ENCODE data around the gene FRMD3. TPM values are rescaled to one million over a fixed set of nuclear protein-coding genes. Genes with fewer than 3 reads are reported as not detected.

Gene FRMD3
- total RNA-seq, 1 donor from 2014 or later = 0.59 TPM

DNA sequence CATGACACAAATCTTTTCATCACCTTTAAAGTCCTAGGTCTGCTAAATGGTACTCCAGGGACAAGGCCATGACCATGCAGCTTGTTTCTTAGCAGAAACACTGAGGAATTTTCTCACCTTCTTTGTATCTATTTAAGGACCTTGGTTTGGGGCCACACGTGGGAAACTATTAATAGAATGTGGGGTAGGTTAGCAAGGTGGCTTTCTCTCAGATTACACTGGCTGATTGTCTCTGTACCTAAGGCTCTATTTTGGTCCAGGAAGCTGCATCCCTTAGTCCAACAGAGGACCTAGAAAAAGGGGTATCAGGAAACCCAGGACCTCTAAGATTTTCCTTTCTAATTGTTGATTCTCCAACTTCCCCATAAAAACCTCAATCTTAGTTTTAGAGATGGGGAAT, 36.3 kb upstream of the FRMD3 start:
- no peak for DNase-seq (ENCODE audit: low spot score)
- no peaks in the 10 kb centered on the region for H3K9me3 Mint-ChIP-seq (ENCODE audit: unreplicated experiment)
- no peaks in the 10 kb centered on the region for H3K27me3 Mint-ChIP-seq (ENCODE audit: unreplicated experiment)

GRCh38 chr9:83572524-83572923, 34.3 kb upstream of the FRMD3 start:
- Mint-ChIP-seq H3K4me1 (ENCODE audit: unreplicated experiment) (peaks cover 2% of the 10 kb centered on the region), H3K27me3 (ENCODE audit: unreplicated experiment) (peaks cover 4% of the 10 kb centered on the region), H3K9me3 (ENCODE audit: unreplicated experiment) (no peaks in the 10 kb centered on the region), H3K4me3 (ENCODE audit: unreplicated experiment) (no peak overlapping the region), H3K36me3 (ENCODE audit: low read depth, unreplicated experiment) (no peaks in the 10 kb centered on the region), H3K27ac (ENCODE audit: unreplicated experiment) (no peak overlapping the region)
- DNase-seq (ENCODE audit: low spot score) = no peak
- TF ChIP-seq, protein P1, sequence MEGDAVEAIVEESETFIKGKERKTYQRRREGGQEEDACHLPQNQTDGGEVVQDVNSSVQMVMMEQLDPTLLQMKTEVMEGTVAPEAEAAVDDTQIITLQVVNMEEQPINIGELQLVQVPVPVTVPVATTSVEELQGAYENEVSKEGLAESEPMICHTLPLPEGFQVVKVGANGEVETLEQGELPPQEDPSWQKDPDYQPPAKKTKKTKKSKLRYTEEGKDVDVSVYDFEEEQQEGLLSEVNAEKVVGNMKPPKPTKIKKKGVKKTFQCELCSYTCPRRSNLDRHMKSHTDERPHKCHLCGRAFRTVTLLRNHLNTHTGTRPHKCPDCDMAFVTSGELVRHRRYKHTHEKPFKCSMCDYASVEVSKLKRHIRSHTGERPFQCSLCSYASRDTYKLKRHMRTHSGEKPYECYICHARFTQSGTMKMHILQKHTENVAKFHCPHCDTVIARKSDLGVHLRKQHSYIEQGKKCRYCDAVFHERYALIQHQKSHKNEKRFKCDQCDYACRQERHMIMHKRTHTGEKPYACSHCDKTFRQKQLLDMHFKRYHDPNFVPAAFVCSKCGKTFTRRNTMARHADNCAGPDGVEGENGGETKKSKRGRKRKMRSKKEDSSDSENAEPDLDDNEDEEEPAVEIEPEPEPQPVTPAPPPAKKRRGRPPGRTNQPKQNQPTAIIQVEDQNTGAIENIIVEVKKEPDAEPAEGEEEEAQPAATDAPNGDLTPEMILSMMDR (IDR thresholded peaks at IDR 0.05; ENCODE audit: unreplicated experiment) = no peak

More for the DNA sequence above, 36.3 kb upstream of the FRMD3 start:
- Mint-ChIP-seq H3K36me3 (ENCODE audit: low read depth, unreplicated experiment) (no peaks in the 10 kb centered on the region), H3K27ac (ENCODE audit: unreplicated experiment) (no peak overlapping the region), H3K4me3 (ENCODE audit: unreplicated experiment) (no peak overlapping the region), H3K4me1 (ENCODE audit: unreplicated experiment) (no peaks in the 10 kb centered on the region)
- TF ChIP-seq, protein P1 (IDR thresholded peaks at IDR 0.05; ENCODE audit: unreplicated experiment) = no peak

GRCh38 chr9:83570359-83570758, 32.2 kb upstream of the FRMD3 start:
- TF ChIP-seq, protein P1 (IDR thresholded peaks at IDR 0.05; ENCODE audit: unreplicated experiment) = no peak
- no peak overlapping the region for H3K27ac Mint-ChIP-seq (ENCODE audit: unreplicated experiment)
- H3K27me3 Mint-ChIP-seq (ENCODE audit: unreplicated experiment) = peaks cover 4% of the 10 kb centered on the region

DNA sequence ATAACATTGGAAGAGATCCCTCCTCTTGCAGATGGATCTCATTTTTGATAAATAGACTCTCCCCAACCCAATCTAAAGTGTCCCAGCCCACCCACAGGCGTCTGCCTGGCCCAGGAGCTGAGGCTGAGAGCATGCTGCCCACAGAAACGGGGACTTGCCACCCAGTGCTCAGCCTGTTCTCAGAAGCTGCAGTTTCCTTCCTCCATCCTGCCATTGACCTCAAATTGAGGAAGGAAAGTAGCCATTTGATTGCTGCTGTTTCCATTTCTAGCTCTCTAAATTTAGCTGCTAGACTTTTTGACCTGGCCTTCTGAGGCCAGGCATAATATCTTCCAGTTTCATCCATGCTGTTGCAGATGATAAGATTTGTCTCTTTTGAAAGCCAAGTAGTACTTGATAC, 31.1 kb upstream of the FRMD3 start:
- no peak overlapping the region for H3K4me3 Mint-ChIP-seq (ENCODE audit: unreplicated experiment)
- H3K27ac Mint-ChIP-seq (ENCODE audit: unreplicated experiment) = no peak overlapping the region
- peaks cover 6% of the 10 kb centered on the region for H3K9me3 Mint-ChIP-seq (ENCODE audit: unreplicated experiment)
- DNase-seq (ENCODE audit: low spot score) = no peak
- H3K27me3 Mint-ChIP-seq (ENCODE audit: unreplicated experiment) = peaks cover 4% of the 10 kb centered on the region
- H3K4me1 Mint-ChIP-seq (ENCODE audit: unreplicated experiment) = peaks cover 2% of the 10 kb centered on the region
- TF ChIP-seq, protein P1 (IDR thresholded peaks at IDR 0.05; ENCODE audit: unreplicated experiment) = no peak
- H3K36me3 Mint-ChIP-seq (ENCODE audit: low read depth, unreplicated experiment) = peaks cover 8% of the 10 kb centered on the region

More at GRCh38 chr9:83570359-83570758, 32.2 kb upstream of the FRMD3 start:
- DNase-seq (ENCODE audit: low spot score) = no peak
- Mint-ChIP-seq H3K9me3 (ENCODE audit: unreplicated experiment) (peaks cover 6% of the 10 kb centered on the region), H3K4me1 (ENCODE audit: unreplicated experiment) (peaks cover 2% of the 10 kb centered on the region), H3K4me3 (ENCODE audit: unreplicated experiment) (no peak overlapping the region), H3K36me3 (ENCODE audit: low read depth, unreplicated experiment) (peaks cover 8% of the 10 kb centered on the region)

GRCh38 chr9:83563360-83563759, 25.2 kb upstream of the FRMD3 start:
- H3K36me3 Mint-ChIP-seq (ENCODE audit: low read depth, unreplicated experiment) = peaks cover 8% of the 10 kb centered on the region
- peaks cover 6% of the 10 kb centered on the region for H3K9me3 Mint-ChIP-seq (ENCODE audit: unreplicated experiment)
- no peak for DNase-seq (ENCODE audit: low spot score)
- no peaks in the 10 kb centered on the region for H3K4me1 Mint-ChIP-seq (ENCODE audit: unreplicated experiment)
- TF ChIP-seq, protein P1 (IDR thresholded peaks at IDR 0.05; ENCODE audit: unreplicated experiment) = no peak
- H3K4me3 Mint-ChIP-seq (ENCODE audit: unreplicated experiment) = no peak overlapping the region
- no peak overlapping the region for H3K27ac Mint-ChIP-seq (ENCODE audit: unreplicated experiment)
- H3K27me3 Mint-ChIP-seq (ENCODE audit: unreplicated experiment) = peaks cover 4% of the 10 kb centered on the region
